ENCODE measurements around the gene ATXN7L3B. TPM values are rescaled to one million over a fixed set of nuclear protein-coding genes. Genes with fewer than 3 reads are reported as not detected.
"Not testable (repeated sequence)": the region's sequence is repeated elsewhere in the genome, so short reads cannot be mapped to it uniquely, and the experiment has no call there.

The ATXN7L3B gene
- total RNA-seq, 4 donors from 2014 or later = 12.8 to 17.2 (median 15.1) TPM

DNA sequence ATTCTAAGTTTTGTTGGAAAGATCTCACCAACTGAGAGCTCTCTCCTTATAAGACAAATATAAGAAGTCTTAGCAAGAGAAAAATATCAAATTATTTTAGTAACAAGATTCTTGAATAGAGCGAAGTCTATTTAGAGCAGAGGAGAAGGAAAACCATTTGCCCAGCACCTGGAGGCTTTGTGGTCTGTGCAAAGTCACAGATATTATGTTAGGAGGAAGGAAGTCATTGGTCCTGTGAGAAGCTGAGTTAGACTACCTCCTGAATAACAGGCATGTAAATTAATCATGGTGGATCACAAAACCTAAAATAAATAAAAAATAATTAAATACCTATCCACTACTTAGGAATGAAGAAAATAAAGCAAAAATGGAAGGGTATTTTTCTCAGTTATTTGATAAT lies 38.4 kb upstream of the ATXN7L3B start:
- Histone ChIP-seq H3K4me3 (no peak overlapping the region), H3K27me3 (no peaks in the 10 kb centered on the region), H3K4me1 (no peaks in the 10 kb centered on the region), H3K27ac (no peak overlapping the region), H3K9me3 (no peaks in the 10 kb centered on the region), H3K36me3 (no peaks in the 10 kb centered on the region)
- WGBS, 2 donors = 57 to 76% methylated on average over 1 of the region's 1 CpG
- DNase-seq = no peak
- intact Hi-C loops (cut with DNase I) = no loop called here
- TF ChIP-seq CTCF (IDR thresholded peaks at IDR 0.05) = no peak
- no peak for TF ChIP-seq POLR2A (IDR thresholded peaks at IDR 0.05)

- H3K27me3 ChIP-seq; H3K4me3 ChIP-seq; H3K4me1 ChIP-seq; DNase-seq; H3K9me3 ChIP-seq; H3K27ac ChIP-seq; H3K36me3 ChIP-seq; intact Hi-C loops (cut with DNase I): not testable (repeated sequence)
- 78 to 91% methylated on average over 7 to 21 of the region's 31 CpGs for WGBS, 2 donors
Measured at GRCh38 chr12:74508873-74509657, 28.6 kb upstream of the ATXN7L3B start.

GRCh38 chr12:74509886-74510285 lies 27.7 kb upstream of the ATXN7L3B start:
- intact Hi-C loops (cut with DNase I) = no loop called here
- DNase-seq = no peak
- H3K27ac ChIP-seq = no peak overlapping the region
- H3K4me3 ChIP-seq = no peak overlapping the region
- no peak for TF ChIP-seq CTCF (IDR thresholded peaks at IDR 0.05)
- no peak for TF ChIP-seq POLR2A (IDR thresholded peaks at IDR 0.05)
- H3K9me3 ChIP-seq = no peaks in the 10 kb centered on the region
- H3K36me3 ChIP-seq = no peaks in the 10 kb centered on the region
- no peaks in the 10 kb centered on the region for H3K4me1 ChIP-seq
- H3K27me3 ChIP-seq = peaks cover 0 to 4% (median 0%) of the 10 kb centered on the region in 4 donors

DNA sequence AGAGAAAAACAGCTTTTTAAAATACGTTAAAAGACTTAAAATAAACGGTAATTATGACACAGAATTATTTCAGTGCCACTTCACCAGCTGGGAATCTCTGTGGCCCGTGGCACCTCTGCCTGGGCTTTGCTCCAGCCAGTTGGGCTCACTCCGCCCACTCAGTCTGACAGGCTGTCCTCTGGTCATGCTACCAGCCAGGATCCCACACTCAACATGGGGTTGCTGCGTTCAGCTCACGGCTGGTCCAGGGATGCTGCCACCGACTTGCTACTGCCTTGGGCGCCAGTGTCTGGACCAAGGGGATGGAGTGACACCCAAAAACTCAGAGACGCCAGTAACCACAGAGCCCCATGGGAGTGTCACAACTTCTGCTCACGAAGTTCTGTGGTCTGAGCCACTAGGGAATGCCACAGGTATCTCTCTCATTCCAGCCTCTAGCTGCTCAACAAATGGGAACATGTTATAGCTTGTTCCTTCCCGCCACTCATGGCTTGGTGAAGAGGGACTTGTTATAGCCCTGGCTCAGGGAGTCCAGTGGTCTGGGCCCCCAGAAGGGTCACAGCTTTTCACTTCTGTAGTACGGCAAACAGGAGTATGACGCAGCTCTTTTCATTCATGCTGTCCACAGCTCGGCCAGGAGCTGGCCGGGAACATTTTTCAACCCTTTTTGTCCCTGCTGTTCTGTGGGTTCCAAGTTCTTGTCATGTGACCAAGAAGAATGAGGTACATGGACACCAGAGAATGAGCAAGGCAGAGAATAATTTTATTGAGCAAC lies 23.4 kb upstream of the ATXN7L3B start:
- intact Hi-C loops (cut with DNase I) = no loop called here
- DNase-seq = no peak
- H3K27ac ChIP-seq = no peak overlapping the region
- H3K27me3 ChIP-seq = peaks cover 0 to 4% (median 0%) of the 10 kb centered on the region in 4 donors
- WGBS, 2 donors = 72 to 80% methylated on average over 4 to 15 of the region's 15 CpGs
- TF ChIP-seq POLR2A (IDR thresholded peaks at IDR 0.05) (no peak), CTCF (IDR thresholded peaks at IDR 0.05) (no peak)
- H3K9me3 ChIP-seq = no peaks in the 10 kb centered on the region
- no peaks in the 10 kb centered on the region for H3K36me3 ChIP-seq
- no peak overlapping the region for H3K4me3 ChIP-seq
- no peaks in the 10 kb centered on the region for H3K4me1 ChIP-seq

- WGBS, 2 donors = 18 to 22% methylated on average over 2 of the region's 2 CpGs
- no peak for DNase-seq
- peaks cover 0 to 4% (median 0%) of the 10 kb centered on the region in 4 donors for H3K27me3 ChIP-seq
- H3K27ac ChIP-seq = no peak overlapping the region
- no peaks in the 10 kb centered on the region for H3K9me3 ChIP-seq
- no peaks in the 10 kb centered on the region for H3K4me1 ChIP-seq
- TF ChIP-seq POLR2A (IDR thresholded peaks at IDR 0.05) (no peak), CTCF (IDR thresholded peaks at IDR 0.05) (no peak)
- intact Hi-C loops (cut with DNase I) = no loop called here
- no peak overlapping the region for H3K4me3 ChIP-seq
- H3K36me3 ChIP-seq = no peaks in the 10 kb centered on the region
Measured at GRCh38 chr12:74515849-74516248, 21.8 kb upstream of the ATXN7L3B start.

Measured in esophagus squamous epithelium (tissue), 5 donors.